Measurements from ENCODE around the gene PRPF38B.
"Not testable (repeated sequence)": the region's sequence is repeated elsewhere in the genome, so short reads cannot be mapped to it uniquely, and the experiment has no call there.

The PRPF38B gene

DNA sequence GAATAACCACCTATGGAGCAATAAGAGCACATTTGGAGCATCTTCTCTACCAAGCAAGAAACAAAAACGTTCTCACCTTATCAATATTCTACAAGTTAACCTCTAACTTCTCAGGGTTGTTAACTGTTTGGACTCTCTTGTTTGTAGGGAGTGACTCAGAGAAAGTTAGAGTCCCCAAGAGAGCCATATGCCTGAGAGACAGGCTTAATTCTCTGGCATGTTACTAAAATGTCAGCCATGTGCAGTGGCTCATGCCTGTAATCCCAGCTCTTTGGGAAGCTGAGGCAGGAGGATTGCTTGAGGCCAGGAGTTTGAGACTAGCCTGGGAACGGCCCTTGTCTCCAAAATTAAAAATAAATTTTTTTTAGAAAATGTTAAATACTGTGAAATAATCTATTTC, 27.0 kb upstream of the PRPF38B start:
- Mint-ChIP-seq H3K27me3 (peaks cover 2% of the 10 kb centered on the region), H3K27ac (no peak overlapping the region), H3K4me3 (no peak overlapping the region), H3K9me3 (no peaks in the 10 kb centered on the region), H3K36me3 (ENCODE audit: low read depth) (peaks cover 6% of the 10 kb centered on the region), H3K4me1 (ENCODE audit: low read depth) (peaks cover 19% of the 10 kb centered on the region)
- intact Hi-C loops (cut with micrococcal nuclease), result no loop called here

DNA sequence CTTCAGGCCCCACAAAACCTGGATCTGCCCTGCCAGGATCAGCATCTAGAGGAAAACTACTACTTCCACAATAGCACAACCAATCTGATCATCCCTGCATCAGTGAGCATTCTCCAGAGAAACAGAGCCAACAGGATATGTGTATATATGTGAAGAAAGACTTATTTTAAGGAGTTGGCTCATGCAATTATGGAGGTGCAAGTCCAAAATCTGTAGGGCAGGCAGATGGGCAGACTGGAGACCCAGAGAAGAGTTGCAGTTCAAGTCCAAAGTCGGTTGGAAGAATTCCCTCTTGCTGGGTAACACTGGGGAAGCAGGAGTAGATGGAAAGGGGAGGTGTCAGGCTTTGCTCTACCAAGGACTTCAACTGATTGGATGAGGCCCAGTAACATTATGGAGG, 26.3 kb upstream of the PRPF38B start:
- Mint-ChIP-seq H3K4me1 (ENCODE audit: low read depth) (peaks cover 19% of the 10 kb centered on the region), H3K27me3 (peaks cover 2% of the 10 kb centered on the region), H3K27ac (peak overlapping the region; percentile 19), H3K36me3 (ENCODE audit: low read depth) (peaks cover 5% of the 10 kb centered on the region), H3K9me3 (no peaks in the 10 kb centered on the region), H3K4me3 (no peak overlapping the region)
- intact Hi-C loops (cut with micrococcal nuclease), result no loop called here

DNA sequence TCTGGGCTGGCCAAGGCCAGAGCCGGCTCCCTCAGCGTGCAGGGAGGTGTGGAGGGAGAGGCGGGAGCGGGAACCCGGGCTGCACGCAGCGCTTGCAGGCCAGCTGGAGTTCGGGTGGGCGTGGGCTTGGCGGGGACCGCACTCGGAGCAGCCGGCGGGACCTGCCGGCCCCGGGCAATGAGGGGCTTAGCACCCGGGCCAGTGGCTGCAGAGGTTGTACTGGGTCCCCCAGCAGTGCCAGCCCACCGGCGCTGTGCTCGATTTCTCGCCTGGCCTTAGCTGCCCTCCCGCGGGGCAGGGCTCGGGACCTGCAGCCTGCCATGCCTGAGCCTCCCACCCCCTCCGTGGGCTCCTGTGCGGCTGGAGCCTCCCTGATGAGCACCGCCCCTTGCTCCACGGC, 24.7 kb upstream of the PRPF38B start:
- intact Hi-C loops (cut with micrococcal nuclease); H3K27me3 Mint-ChIP-seq; H3K27ac Mint-ChIP-seq; H3K9me3 Mint-ChIP-seq; H3K36me3 Mint-ChIP-seq (ENCODE audit: low read depth); H3K4me3 Mint-ChIP-seq: not testable (repeated sequence)
- H3K4me1 Mint-ChIP-seq (ENCODE audit: low read depth), result peaks cover 13% of the 10 kb centered on the region

DNA sequence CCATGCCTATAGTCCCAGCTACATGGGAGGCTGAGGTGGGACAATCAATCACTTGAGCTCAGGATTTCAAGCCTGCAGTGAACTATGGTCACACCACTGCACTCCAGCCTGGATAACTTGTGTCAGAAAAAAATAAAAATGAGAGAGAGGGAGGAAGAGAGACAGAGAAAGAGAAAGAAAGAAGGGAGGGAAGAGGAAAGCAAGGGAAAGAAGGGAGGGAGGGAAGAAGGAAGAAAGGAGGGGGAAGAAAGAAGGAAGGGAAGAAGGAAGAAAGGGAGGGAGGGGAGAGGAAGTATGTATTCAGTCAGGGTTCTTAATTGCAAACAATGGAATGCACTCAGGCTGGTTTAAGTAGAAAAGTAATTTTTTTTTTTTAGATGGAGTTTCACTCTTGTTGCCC, 23.3 kb upstream of the PRPF38B start:
- Mint-ChIP-seq H3K27me3 (peaks cover 2% of the 10 kb centered on the region), H3K4me1 (ENCODE audit: low read depth) (peaks cover 13% of the 10 kb centered on the region), H3K9me3 (no peaks in the 10 kb centered on the region), H3K27ac (no peak overlapping the region), H3K36me3 (ENCODE audit: low read depth) (no peaks in the 10 kb centered on the region), H3K4me3 (no peak overlapping the region)
- intact Hi-C loops (cut with micrococcal nuclease), result no loop called here

DNA sequence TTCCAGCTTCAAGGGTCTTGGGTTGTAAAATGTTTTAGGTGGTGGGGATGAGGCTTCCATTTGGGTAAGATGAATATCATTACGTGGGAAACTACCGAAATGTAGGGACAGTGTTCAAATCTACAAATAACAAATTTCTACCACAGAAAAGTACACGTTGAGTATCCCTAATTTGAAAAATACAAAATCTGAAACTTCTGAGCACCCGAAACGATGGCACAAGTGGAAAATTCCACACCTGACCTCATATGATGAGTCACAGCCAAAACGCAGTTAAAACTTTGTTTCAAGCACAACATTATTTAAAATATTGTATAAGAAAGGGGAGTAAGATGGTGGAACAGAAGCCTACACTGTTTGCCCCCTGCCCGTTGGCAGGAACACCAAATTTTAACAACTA, 22.4 kb upstream of the PRPF38B start:
- intact Hi-C loops (cut with micrococcal nuclease), result no loop called here
- H3K27ac Mint-ChIP-seq, result no peak overlapping the region
- peaks cover 2% of the 10 kb centered on the region for H3K27me3 Mint-ChIP-seq
- peaks cover 6% of the 10 kb centered on the region for H3K4me1 Mint-ChIP-seq (ENCODE audit: low read depth)
- no peaks in the 10 kb centered on the region for H3K36me3 Mint-ChIP-seq (ENCODE audit: low read depth)
- no peak overlapping the region for H3K4me3 Mint-ChIP-seq
- H3K9me3 Mint-ChIP-seq, result no peaks in the 10 kb centered on the region

DNA sequence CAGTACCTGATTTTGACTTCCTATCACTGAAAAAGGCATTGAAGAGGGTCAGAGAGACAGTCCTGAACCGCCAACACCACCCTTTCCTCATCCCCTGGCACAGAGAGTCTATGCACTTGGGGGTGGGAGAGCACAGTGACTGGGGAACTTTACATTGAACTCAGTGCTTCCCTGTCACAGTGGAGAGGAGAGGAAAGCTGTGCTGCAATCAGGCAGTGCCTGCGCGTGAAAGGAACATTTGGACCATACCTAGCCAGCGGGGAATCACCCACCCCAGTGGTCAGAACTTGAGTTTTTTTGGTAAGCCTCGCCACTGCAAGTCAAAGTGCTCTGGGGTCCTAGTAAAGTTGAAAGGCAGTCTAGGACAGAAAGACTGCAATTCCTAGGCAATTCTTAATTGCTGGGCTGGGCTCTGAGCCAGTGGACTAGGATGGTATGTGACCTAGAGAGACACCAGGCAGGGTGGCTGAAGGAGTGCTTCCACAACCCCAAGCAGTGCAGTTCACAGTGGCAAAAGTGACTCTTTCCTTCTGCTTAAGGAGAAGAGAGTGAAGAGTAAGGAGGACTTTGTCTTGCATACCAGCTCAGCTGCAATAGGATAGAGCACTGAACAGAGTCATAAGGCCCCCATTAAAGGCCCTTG, 21.9 kb upstream of the PRPF38B start:
- H3K27me3 Mint-ChIP-seq, result peaks cover 2% of the 10 kb centered on the region
- intact Hi-C loops (cut with micrococcal nuclease), result no loop called here
- no peaks in the 10 kb centered on the region for H3K36me3 Mint-ChIP-seq (ENCODE audit: low read depth)
- H3K27ac Mint-ChIP-seq, result no peak overlapping the region
- no peaks in the 10 kb centered on the region for H3K9me3 Mint-ChIP-seq
- H3K4me3 Mint-ChIP-seq, result no peak overlapping the region
- H3K4me1 Mint-ChIP-seq (ENCODE audit: low read depth), result peaks cover 6% of the 10 kb centered on the region

DNA sequence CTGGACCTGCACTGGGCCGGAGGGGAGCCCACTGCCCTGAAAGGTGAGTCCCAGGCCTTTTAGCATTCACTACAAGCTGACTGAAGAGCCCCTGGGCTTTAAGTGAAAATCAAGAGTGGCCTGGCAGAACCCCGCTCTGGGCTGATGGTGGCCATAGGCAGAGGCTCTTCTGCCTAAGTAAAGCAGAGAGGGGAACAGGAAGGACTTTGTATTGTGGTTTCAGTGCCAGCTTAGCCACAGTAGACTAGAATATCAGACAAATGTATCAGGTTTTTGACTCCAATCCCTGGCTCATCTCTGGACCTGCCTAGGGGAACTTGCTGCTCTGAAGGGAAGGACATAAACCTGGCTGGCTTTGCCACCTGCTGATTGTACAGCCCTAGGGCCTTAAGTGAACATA, 21.0 kb upstream of the PRPF38B start:
- Mint-ChIP-seq H3K9me3 (no peaks in the 10 kb centered on the region), H3K4me3 (no peak overlapping the region), H3K27me3 (peaks cover 2% of the 10 kb centered on the region), H3K4me1 (ENCODE audit: low read depth) (peaks cover 6% of the 10 kb centered on the region), H3K27ac (no peak overlapping the region), H3K36me3 (ENCODE audit: low read depth) (no peaks in the 10 kb centered on the region)
- intact Hi-C loops (cut with micrococcal nuclease), result no loop called here

DNA sequence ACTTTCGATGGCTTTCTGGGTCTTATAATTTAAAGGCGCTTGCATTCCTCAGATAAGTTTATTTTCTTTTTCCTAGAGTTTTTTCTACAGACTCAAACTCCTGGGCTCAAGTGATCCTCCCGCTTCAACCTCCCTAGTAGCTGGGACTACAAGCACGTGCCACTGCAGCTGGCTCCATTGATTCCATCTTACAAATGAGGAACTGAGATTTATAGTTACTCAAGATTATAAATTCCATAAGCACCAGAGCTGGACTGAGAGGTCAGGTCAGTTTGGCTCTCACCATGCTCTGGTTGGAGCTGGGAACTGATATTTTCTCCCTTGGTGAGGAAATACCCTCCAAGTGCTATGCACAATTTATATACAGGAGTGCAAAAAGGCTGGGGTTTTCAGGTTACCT, 13.4 kb upstream of the PRPF38B start:
- H3K4me1 Mint-ChIP-seq (ENCODE audit: low read depth), result peaks cover 14% of the 10 kb centered on the region
- H3K4me3 Mint-ChIP-seq, result no peak overlapping the region
- intact Hi-C loops (cut with micrococcal nuclease), result no loop called here
- peaks cover 2% of the 10 kb centered on the region for H3K27me3 Mint-ChIP-seq
- no peaks in the 10 kb centered on the region for H3K9me3 Mint-ChIP-seq
- no peaks in the 10 kb centered on the region for H3K36me3 Mint-ChIP-seq (ENCODE audit: low read depth)
- H3K27ac Mint-ChIP-seq, result no peak overlapping the region

DNA sequence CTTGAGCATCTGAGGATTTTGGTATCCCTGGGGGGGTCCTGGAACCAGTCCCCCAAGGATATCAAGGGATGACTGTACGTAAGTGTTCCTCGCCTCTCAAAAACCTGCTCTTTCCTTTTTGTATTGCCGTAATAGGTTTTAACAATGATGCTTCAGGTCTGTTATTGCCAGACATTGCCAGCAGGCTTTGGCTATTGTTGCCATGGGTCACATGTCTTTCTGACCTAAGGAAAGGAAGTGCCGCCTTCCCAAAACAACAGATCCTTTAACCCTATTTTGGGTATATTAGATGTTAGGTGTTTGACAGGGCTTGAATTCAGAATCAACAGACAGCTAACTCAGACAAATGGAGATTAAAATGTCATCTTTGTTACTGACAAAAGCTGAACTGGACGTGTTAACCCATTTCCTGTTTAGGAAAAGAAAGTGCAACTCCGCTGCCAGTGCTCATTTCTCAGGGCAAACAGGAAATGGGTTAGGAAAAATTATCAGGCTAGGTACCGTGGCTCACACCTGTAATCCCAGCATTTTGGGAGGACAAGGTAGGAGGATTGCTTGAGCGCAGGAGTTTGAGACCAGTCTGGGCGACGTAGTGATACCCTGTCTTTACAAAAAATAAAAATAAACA, 12.4 kb upstream of the PRPF38B start:
- Mint-ChIP-seq H3K27ac (no peak overlapping the region), H3K9me3 (no peaks in the 10 kb centered on the region), H3K27me3 (peaks cover 2% of the 10 kb centered on the region), H3K4me3 (no peak overlapping the region), H3K36me3 (ENCODE audit: low read depth) (no peaks in the 10 kb centered on the region), H3K4me1 (ENCODE audit: low read depth) (peaks cover 14% of the 10 kb centered on the region)
- intact Hi-C loops (cut with micrococcal nuclease), result no loop called here

DNA sequence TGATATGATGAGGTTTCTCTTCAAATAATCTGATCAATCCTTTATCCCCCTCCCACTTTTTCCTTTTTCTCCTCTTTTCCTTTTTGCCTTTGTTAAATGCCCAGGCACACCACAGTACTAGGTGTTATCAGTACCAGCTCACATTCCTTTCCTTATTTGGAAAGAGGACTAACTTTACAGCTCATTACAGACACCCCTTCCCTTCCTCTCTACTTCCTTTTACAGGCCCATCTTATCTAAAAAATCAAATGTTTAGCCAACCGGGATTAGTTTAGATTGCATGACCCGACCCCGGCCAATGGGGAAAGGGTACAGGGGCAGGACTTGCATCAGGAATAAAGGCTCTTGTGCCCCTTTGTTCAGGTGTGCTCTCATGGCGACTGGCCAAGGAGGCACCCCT, 10.4 kb upstream of the PRPF38B start:
- H3K27ac Mint-ChIP-seq; intact Hi-C loops (cut with micrococcal nuclease); H3K4me3 Mint-ChIP-seq: not testable (repeated sequence)

DNA sequence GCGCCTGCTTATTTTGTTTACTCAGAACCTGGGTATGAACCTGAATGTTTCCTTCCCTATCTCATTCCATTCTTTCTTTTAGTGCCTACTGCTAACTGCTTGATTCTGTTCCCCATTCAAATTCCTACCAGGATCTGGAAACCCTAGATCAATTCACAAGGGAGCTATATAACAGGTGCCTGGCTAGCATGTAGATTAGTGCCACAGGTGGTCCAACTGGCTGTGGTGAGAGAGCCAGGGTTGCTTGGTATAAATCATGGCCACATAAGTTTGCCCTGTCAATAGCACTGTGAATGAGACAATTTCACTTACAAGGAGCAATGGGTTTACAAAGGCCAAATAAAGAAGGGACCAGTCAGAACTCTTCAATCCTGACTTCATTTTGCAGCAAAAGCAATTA, 6.6 kb upstream of the PRPF38B start:
- no peaks in the 10 kb centered on the region for H3K9me3 Mint-ChIP-seq
- H3K4me1 Mint-ChIP-seq (ENCODE audit: low read depth), result peaks cover 3% of the 10 kb centered on the region
- no peaks in the 10 kb centered on the region for H3K36me3 Mint-ChIP-seq (ENCODE audit: low read depth)
- intact Hi-C loops (cut with micrococcal nuclease), result no loop called here
- H3K27ac Mint-ChIP-seq, result no peak overlapping the region
- H3K27me3 Mint-ChIP-seq, result peaks cover 2% of the 10 kb centered on the region
- H3K4me3 Mint-ChIP-seq, result no peak overlapping the region

More for the DNA sequence above, 10.4 kb upstream of the PRPF38B start:
- H3K27me3 Mint-ChIP-seq; H3K36me3 Mint-ChIP-seq (ENCODE audit: low read depth); H3K9me3 Mint-ChIP-seq: not testable (repeated sequence)
- peaks cover 14% of the 10 kb centered on the region for H3K4me1 Mint-ChIP-seq (ENCODE audit: low read depth)

DNA sequence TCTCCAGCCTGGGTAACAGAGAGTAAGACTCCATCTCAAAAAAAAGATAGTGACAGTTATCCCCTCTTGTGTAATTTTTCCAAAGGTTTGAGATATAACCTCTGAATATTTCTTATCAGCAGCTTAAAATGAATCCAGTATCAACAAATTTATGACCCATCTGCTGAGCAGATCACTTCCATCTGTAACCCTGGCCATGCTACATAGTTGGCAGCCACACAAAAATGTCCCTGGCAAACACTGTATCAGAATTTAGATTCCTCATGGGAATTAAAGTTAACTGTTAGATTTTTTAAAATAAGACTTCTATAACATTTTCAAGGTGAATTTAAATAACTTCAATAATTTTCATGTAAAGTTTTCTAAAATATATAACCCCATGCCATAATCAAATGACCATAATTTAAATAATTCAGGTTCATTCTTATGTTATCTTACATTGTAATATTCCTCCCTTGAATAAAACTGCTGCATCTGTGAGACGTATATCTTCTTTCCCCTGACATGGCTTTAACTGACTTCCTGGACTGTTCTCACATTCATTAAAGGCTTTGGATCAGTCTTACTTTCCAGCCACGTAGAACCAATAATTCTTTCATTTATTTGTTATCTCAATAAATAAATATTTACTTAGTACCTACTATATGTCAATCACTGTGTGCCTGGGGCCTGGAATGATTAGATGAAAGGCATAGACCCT, 5.3 kb upstream of the PRPF38B start:
- Mint-ChIP-seq H3K4me3 (no peak overlapping the region), H3K9me3 (no peaks in the 10 kb centered on the region), H3K4me1 (ENCODE audit: low read depth) (peaks cover 15% of the 10 kb centered on the region), H3K27ac (no peak overlapping the region), H3K36me3 (ENCODE audit: low read depth) (peaks cover 3% of the 10 kb centered on the region), H3K27me3 (no peaks in the 10 kb centered on the region)
- intact Hi-C loops (cut with micrococcal nuclease), result no loop called here

DNA sequence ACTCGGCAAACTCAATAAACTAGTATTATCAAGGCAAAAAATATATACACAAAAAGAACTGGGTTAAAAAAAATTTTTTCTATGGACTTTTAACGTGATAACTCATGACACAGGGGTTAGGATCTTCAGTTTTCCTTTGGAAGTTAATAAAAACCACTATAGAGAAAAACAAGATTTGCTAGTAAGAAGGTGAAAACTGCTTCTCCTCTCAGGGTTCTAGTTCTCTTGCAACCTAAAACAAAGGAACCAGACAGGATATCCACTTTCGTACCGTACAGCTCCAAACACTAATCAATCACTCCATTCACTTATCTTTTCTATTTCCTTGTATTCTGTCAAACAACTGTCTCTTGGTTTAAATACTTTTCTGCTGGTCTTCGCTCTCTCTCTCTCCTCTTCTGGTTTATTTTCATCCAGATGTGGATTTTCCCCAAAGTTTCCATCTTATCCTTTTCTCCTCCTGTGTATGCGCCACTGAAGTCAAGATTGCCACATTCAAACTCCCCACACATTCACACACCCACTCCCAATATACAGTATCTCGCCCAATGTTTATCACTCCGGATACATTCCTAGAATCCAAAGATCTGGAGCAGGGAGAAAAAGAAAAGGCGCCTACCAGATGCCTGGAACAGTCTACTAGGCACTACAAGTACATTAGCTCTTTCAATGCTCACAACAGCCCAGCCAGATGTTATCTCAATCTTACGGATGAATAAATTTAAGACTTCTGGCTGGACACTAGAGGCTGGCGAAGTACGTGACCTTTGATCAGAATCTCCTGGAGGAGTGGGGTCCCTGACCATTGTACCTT, 775 bp upstream of the PRPF38B start:
- H3K27ac Mint-ChIP-seq, result peak overlapping the region; percentile 100
- peaks cover 31% of the 10 kb centered on the region for H3K36me3 Mint-ChIP-seq (ENCODE audit: low read depth)
- H3K9me3 Mint-ChIP-seq, result no peaks in the 10 kb centered on the region
- H3K4me3 Mint-ChIP-seq, result peak overlapping the region; percentile 96
- intact Hi-C loops (cut with micrococcal nuclease), result loop anchor here (5.0 kb wide), 2 partner anchors 44 to 134 kb away; no protein-coding TSS in a partner anchor
- no peaks in the 10 kb centered on the region for H3K27me3 Mint-ChIP-seq
- H3K4me1 Mint-ChIP-seq (ENCODE audit: low read depth), result peaks cover 21% of the 10 kb centered on the region
